ENCODE data around the gene USP54.
A peak's percentile ranks its signal among the peaks of the same experiment; 100 is the strongest.

The USP54 gene

DNA sequence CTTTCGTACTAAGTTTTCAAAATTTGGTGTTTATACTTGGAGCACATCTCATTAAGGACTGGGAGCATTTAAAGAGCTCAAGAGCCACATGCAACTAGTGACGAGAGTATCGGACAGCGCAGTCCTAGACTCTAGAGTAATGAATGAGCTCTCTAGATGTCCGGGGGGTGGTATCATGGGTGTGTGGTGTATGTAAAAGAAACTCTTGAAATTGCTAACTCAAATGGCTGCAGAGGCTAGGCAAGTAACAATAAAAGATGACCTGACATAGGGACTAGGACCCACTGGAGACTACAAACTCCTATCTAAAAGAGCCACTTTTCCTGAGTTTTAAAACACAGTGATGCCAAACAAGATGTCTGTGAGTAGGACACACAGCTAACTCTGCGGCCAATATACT lies 36.2 kb upstream of the USP54 start:
- TF ChIP-seq, protein P1, sequence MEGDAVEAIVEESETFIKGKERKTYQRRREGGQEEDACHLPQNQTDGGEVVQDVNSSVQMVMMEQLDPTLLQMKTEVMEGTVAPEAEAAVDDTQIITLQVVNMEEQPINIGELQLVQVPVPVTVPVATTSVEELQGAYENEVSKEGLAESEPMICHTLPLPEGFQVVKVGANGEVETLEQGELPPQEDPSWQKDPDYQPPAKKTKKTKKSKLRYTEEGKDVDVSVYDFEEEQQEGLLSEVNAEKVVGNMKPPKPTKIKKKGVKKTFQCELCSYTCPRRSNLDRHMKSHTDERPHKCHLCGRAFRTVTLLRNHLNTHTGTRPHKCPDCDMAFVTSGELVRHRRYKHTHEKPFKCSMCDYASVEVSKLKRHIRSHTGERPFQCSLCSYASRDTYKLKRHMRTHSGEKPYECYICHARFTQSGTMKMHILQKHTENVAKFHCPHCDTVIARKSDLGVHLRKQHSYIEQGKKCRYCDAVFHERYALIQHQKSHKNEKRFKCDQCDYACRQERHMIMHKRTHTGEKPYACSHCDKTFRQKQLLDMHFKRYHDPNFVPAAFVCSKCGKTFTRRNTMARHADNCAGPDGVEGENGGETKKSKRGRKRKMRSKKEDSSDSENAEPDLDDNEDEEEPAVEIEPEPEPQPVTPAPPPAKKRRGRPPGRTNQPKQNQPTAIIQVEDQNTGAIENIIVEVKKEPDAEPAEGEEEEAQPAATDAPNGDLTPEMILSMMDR (IDR thresholded peaks at IDR 0.05; ENCODE audit: low read depth, low read length, poor library complexity, severe bottlenecking) = no peak
- TF ChIP-seq EZH2phosphoT487 (IDR thresholded peaks at IDR 0.05; ENCODE audit: borderline replicate concordance, low read length) = no peak
- Histone ChIP-seq H3K4me3 (ENCODE audit: low read length) (peak overlapping the region; percentile 79), H4K20me1 (ENCODE audit: control insufficient read depth, insufficient read depth, low read depth, low read length) (no peaks in the 10 kb centered on the region), H3K27me3 (ENCODE audit: control insufficient read depth, low read length) (no peaks in the 10 kb centered on the region), H3K9me3 (ENCODE audit: control insufficient read depth, insufficient read depth, low read length) (no peaks in the 10 kb centered on the region), H3K4me1 (ENCODE audit: control insufficient read depth, low read length) (peaks cover 18% of the 10 kb centered on the region), H3K4me2 (ENCODE audit: low read length) (peak overlapping the region; percentile 79), H3F3A (ENCODE audit: control insufficient read depth, insufficient read depth) (no peaks in the 10 kb centered on the region), H3K27ac (ENCODE audit: low read depth, low read length) (no peak overlapping the region), H3K79me2 (ENCODE audit: control insufficient read depth, low read length) (peaks cover 18% of the 10 kb centered on the region), H3K36me3 (ENCODE audit: control insufficient read depth, low read length) (peaks cover 10% of the 10 kb centered on the region; the same call in 1 of the 2 replicates), H3K9me2 (replicated peaks; ENCODE audit: control insufficient read depth, low read length) (no peaks in the 10 kb centered on the region)

DNA sequence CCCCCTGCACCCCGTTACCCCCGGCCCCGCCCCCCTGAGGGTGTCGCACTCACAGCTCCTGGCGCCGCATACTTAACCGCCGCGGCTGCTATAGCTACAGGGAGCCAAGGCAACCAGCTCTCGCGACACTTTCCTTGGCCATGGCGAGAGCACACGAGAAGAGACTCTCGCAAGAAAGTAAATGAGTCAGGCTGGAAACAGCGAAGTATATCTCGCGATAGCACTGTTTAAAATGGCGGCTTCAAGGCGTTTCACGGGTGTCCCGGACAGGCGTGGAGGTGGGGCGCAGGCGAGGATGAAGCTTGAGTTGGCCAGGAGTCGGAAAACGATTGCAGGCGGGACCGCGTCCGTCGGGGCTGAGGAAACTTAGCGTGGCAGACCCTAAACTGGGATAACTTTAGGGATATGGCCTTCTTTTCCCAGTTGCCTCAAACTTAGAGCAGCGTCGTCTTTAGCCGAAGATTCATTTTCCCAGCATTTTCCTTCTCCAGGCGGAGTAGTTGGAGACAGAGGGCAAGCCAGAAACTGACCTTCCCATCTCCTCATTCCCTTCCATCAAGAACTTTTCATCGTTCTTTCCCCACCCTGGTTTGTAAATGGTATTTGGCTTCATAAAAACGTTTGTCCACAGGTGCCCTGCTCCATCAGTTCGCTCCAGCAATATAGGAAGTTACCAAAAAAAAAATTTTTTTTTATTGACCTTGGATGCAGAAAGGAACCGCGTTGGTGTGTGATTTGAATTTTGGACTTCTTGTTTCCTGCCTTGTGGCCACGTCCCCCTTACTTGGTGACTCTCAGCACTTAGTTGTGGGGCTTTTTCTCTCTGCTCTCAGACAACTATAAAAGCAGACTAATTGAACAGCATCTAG lies 35.0 kb upstream of the USP54 start:
- Histone ChIP-seq H4K20me1 (ENCODE audit: control insufficient read depth, insufficient read depth, low read depth, low read length) (no peaks in the 10 kb centered on the region), H3K4me3 (ENCODE audit: low read length) (peak overlapping the region; percentile 79), H3K9me3 (ENCODE audit: control insufficient read depth, insufficient read depth, low read length) (no peaks in the 10 kb centered on the region), H3K4me1 (ENCODE audit: control insufficient read depth, low read length) (peaks cover 18% of the 10 kb centered on the region), H3K79me2 (ENCODE audit: control insufficient read depth, low read length) (peaks cover 18% of the 10 kb centered on the region), H3K27me3 (ENCODE audit: control insufficient read depth, low read length) (no peaks in the 10 kb centered on the region), H3K9me2 (replicated peaks; ENCODE audit: control insufficient read depth, low read length) (no peaks in the 10 kb centered on the region), H3K27ac (ENCODE audit: low read depth, low read length) (peak overlapping the region; percentile 17; the same call in 1 of the 2 replicates), H3K36me3 (ENCODE audit: control insufficient read depth, low read length) (peaks cover 10% of the 10 kb centered on the region; the same call in 1 of the 2 replicates), H3K4me2 (ENCODE audit: low read length) (peak overlapping the region; percentile 79), H3F3A (ENCODE audit: control insufficient read depth, insufficient read depth) (no peaks in the 10 kb centered on the region)
- TF ChIP-seq, protein P1 (IDR thresholded peaks at IDR 0.05; ENCODE audit: low read depth, low read length, poor library complexity, severe bottlenecking) = no peak
- no peak for TF ChIP-seq EZH2phosphoT487 (IDR thresholded peaks at IDR 0.05; ENCODE audit: borderline replicate concordance, low read length)

DNA sequence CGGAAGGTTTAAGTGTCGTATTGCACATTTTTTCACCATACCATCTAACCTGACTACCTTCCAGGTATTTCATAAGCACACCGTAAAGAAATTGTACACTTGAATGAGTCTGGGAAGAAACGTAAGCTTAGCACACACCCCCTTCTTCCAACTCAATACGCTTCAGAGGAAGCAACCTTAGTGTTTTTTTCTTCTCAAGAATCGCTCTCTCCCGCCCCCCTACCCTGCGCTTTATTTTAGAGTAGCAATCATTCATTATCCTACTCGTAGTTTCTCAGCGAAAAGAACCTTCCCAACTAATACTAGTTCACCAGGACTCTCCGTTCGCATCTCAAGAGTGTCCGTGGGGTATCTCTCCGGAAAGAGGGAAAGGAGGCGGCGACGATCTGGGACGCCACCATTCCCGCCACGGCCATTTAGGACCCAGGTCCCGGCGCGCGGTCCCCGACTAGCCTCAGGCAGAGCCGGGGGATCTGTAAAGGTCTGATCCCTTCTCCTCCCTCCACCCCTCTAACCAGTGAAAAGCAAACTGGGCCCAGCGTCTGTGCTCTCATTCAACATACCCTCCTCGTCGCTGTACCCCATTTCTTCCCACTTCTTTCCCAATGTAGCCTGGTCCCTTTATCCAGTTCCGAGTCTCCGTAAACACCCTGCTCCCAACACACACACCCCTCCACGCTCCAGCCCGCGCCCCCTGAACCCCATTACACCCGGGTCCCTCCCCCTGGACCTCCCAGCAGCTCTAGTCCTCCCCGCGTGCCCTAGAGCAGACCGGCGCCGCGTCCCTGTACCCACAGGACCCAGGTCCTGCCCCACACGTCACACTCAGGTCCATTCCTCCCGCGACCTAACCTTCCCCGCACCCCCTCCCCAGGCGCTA lies 34.1 kb upstream of the USP54 start:
- H3F3A ChIP-seq (ENCODE audit: control insufficient read depth, insufficient read depth) = no peaks in the 10 kb centered on the region
- no peak for TF ChIP-seq EZH2phosphoT487 (IDR thresholded peaks at IDR 0.05; ENCODE audit: borderline replicate concordance, low read length)
- TF ChIP-seq, protein P1 (IDR thresholded peaks at IDR 0.05; ENCODE audit: low read depth, low read length, poor library complexity, severe bottlenecking) = peak; percentile 22
- H3K36me3 ChIP-seq (ENCODE audit: control insufficient read depth, low read length) = peaks cover 10% of the 10 kb centered on the region; the same call in 1 of the 2 replicates
- H3K9me2 ChIP-seq (replicated peaks; ENCODE audit: control insufficient read depth, low read length) = no peaks in the 10 kb centered on the region
- H3K27ac ChIP-seq (ENCODE audit: low read depth, low read length) = peak overlapping the region; percentile 27
- H3K79me2 ChIP-seq (ENCODE audit: control insufficient read depth, low read length) = peaks cover 18% of the 10 kb centered on the region
- H3K27me3 ChIP-seq (ENCODE audit: control insufficient read depth, low read length) = no peaks in the 10 kb centered on the region
- H4K20me1 ChIP-seq (ENCODE audit: control insufficient read depth, insufficient read depth, low read depth, low read length) = no peaks in the 10 kb centered on the region
- peak overlapping the region; percentile 79 for H3K4me2 ChIP-seq (ENCODE audit: low read length)
- no peaks in the 10 kb centered on the region for H3K9me3 ChIP-seq (ENCODE audit: control insufficient read depth, insufficient read depth, low read length)
- H3K4me3 ChIP-seq (ENCODE audit: low read length) = peak overlapping the region; percentile 79
- H3K4me1 ChIP-seq (ENCODE audit: control insufficient read depth, low read length) = peaks cover 18% of the 10 kb centered on the region

Measured in DOHH2 (cell line).